Measurements from ENCODE around the gene CRKL.

Gene CRKL

DNA sequence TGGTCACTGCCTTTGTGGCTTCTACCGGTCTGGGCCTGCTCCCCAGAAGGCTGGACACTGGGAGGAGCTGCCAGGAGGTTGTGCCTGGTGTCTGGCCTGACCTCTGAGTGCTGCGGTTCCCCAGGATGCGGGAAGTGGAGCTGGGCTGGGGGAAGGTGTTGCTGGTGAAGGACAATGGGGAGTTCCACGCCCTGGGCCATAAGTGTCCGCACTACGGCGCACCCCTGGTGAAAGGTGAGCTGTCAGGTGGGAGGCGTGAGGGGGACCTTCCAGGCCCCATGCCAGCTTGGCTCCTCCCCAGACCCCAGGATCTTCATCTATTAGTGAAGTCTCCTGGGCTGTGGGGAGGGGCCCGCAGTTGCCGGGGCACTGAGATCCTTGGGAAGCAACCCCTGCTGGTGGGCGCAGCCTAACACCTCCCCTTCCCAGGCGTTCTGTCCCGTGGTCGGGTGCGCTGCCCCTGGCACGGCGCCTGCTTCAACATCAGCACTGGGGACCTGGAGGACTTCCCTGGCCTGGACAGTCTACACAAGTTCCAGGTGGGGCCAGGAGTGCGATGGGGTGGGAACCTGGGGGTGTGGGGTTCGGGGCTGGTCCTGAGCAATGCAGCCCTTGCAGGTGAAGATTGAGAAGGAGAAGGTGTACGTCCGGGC, 56.6 kb downstream of the CRKL start:
- ChIA-PET CTCF (interaction anchor here (2.7 kb wide), 1 partner anchor 10 kb away, joined by 9 read pairs; no protein-coding TSS in a partner anchor), POLR2A (no interaction called here)
- peaks cover 0 to 6% (median 0%) of the 10 kb centered on the region in 5 experiments for H3K9me3 ChIP-seq (ENCODE audit: control extremely low read depth in 1 of 5, control insufficient read depth in 4 of 5, insufficient read depth in 2 of 5, low read depth in 1 of 5, low read length in 4 of 5)
- H3K4me1 ChIP-seq (ENCODE audit: control extremely low read depth in 1 of 4, control insufficient read depth in 4 of 4, insufficient read depth in 4 of 4, low read length in 3 of 4): peaks cover 0 to 13% (median 5%) of the 10 kb centered on the region in 4 experiments
- no peaks in the 10 kb centered on the region for H3K27me3 ChIP-seq (replicated peaks in 2 of 5; ENCODE audit: control insufficient read depth in 4 of 5, insufficient read depth in 5 of 5, low read length in 4 of 5)
- H3K36me3 ChIP-seq (ENCODE audit: control insufficient read depth in 4 of 4, insufficient read depth in 4 of 4, low read length in 3 of 4): no peaks in the 10 kb centered on the region
- no peak for DNase-seq
- H3K27ac ChIP-seq (ENCODE audit: insufficient read depth in 1 of 2, low read depth in 1 of 2, low read length in 2 of 2, poor library complexity in 1 of 2, severe bottlenecking in 2 of 2): no peak overlapping the region
- no peak overlapping the region for H3K4me3 ChIP-seq (ENCODE audit: control insufficient read depth in 1 of 7, extremely low read depth in 1 of 7, insufficient read depth in 4 of 7, low read depth in 2 of 7, low read length in 6 of 7)
- WGBS (ENCODE audit: insufficient coverage): 95% methylated on average over 16 of the region's 21 CpGs

DNA sequence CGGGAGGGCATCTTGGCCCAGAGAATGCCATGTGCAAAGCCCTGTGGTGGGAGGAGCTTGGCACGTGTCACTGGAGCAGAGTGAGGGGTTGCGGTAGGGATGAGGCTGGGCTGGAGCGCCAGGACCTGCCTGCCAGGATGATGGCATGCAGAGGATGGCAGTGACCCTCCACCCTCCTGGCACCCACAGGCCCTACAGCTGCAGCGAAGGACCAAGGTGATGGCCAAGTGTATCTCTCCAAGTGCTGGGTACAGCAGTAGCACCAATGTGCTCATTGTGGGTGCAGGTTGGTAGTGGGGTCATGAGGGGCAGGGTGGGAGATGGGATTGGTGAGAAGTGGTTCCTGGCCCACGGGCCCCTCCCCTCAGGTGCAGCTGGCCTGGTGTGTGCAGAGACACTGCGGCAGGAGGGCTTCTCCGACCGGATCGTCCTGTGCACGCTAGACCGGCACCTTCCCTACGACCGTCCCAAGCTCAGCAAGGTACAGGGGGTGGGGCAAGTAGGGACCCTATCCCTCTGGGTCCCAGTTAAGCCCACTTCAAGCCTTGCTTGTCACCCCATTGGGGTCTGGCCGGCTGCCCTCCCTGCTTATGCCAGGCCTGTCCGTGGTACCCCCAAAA, 57.2 kb downstream of the CRKL start:
- H3K4me3 ChIP-seq (ENCODE audit: control insufficient read depth in 1 of 7, extremely low read depth in 1 of 7, insufficient read depth in 4 of 7, low read depth in 2 of 7, low read length in 6 of 7): no peak overlapping the region
- peaks cover 0 to 9% (median 6%) of the 10 kb centered on the region in 4 experiments for H3K4me1 ChIP-seq (ENCODE audit: control extremely low read depth in 1 of 4, control insufficient read depth in 4 of 4, insufficient read depth in 4 of 4, low read length in 3 of 4)
- ChIA-PET CTCF (no interaction called here), POLR2A (no interaction called here)
- H3K36me3 ChIP-seq (ENCODE audit: control insufficient read depth in 4 of 4, insufficient read depth in 4 of 4, low read length in 3 of 4): no peaks in the 10 kb centered on the region
- 94% methylated on average over 12 of the region's 16 CpGs for WGBS (ENCODE audit: insufficient coverage)
- DNase-seq: no peak
- H3K27ac ChIP-seq (ENCODE audit: insufficient read depth in 1 of 2, low read depth in 1 of 2, low read length in 2 of 2, poor library complexity in 1 of 2, severe bottlenecking in 2 of 2): no peak overlapping the region
- no peaks in the 10 kb centered on the region for H3K27me3 ChIP-seq (replicated peaks in 2 of 5; ENCODE audit: control insufficient read depth in 4 of 5, insufficient read depth in 5 of 5, low read length in 4 of 5)
- peaks cover 0 to 10% (median 0%) of the 10 kb centered on the region in 5 experiments for H3K9me3 ChIP-seq (ENCODE audit: control extremely low read depth in 1 of 5, control insufficient read depth in 4 of 5, insufficient read depth in 2 of 5, low read depth in 1 of 5, low read length in 4 of 5)

DNA sequence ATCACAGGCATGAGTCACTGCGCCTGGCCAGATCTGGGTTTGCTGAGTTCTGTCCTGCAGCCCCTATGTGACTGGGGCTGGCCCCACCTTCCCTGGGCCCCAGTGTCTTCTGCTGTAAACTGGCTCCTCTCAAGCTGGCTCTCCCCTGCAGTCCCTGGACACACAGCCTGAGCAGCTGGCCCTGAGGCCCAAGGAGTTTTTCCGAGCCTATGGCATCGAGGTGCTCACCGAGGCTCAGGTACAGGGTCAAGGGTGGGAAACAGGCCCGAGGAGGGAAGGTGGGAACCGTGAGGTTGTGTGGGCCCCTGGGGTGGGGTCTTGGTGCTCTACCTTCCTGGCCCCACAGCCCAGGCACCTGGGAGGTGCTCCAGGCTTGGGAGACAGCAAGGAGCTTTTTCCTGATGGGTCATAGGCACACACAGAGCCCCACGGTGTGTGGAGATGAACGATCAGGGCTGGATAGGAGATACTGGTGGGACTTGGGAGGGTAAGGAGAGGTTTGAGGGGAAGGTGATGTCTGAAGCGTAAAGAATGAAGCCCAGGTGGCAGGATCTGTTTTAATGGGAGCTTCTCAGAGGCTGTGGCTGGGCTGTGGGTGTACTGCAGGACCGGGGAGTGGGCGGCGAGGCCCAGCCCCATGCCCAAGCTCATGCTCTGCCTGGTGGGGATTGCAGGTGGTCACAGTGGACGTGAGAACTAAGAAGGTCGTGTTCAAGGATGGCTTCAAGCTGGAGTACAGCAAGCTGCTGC, 58.5 kb downstream of the CRKL start:
- CTCF ChIA-PET: interaction anchor here (1.1 kb wide), 1 partner anchor 13 kb away, joined by 5 read pairs; no protein-coding TSS in a partner anchor
- 94% methylated on average over 12 of the region's 14 CpGs for WGBS (ENCODE audit: insufficient coverage)
- H3K27ac ChIP-seq (ENCODE audit: insufficient read depth in 1 of 2, low read depth in 1 of 2, low read length in 2 of 2, poor library complexity in 1 of 2, severe bottlenecking in 2 of 2): no peak overlapping the region
- H3K9me3 ChIP-seq (ENCODE audit: control extremely low read depth in 1 of 5, control insufficient read depth in 4 of 5, insufficient read depth in 2 of 5, low read depth in 1 of 5, low read length in 4 of 5): peaks cover 0 to 10% (median 0%) of the 10 kb centered on the region in 5 experiments
- H3K36me3 ChIP-seq (ENCODE audit: control insufficient read depth in 4 of 4, insufficient read depth in 4 of 4, low read length in 3 of 4): no peaks in the 10 kb centered on the region
- POLR2A ChIA-PET: interaction anchor here (1.3 kb wide), 1 partner anchor 19 kb away, joined by 3 read pairs; no protein-coding TSS in a partner anchor
- no peak for DNase-seq
- H3K4me3 ChIP-seq (ENCODE audit: control insufficient read depth in 1 of 7, extremely low read depth in 1 of 7, insufficient read depth in 4 of 7, low read depth in 2 of 7, low read length in 6 of 7): no peak overlapping the region
- H3K27me3 ChIP-seq (replicated peaks in 2 of 5; ENCODE audit: control insufficient read depth in 4 of 5, insufficient read depth in 5 of 5, low read length in 4 of 5): no peaks in the 10 kb centered on the region
- H3K4me1 ChIP-seq (ENCODE audit: control extremely low read depth in 1 of 4, control insufficient read depth in 4 of 4, insufficient read depth in 4 of 4, low read length in 3 of 4): peaks cover 0 to 18% (median 13%) of the 10 kb centered on the region in 4 experiments

GRCh38 chr22:20976291-20976877, 59.2 kb downstream of the CRKL start:
- Histone ChIP-seq H3K36me3 (ENCODE audit: control insufficient read depth in 4 of 4, insufficient read depth in 4 of 4, low read length in 3 of 4) (no peaks in the 10 kb centered on the region), H3K27ac (ENCODE audit: insufficient read depth in 1 of 2, low read depth in 1 of 2, low read length in 2 of 2, poor library complexity in 1 of 2, severe bottlenecking in 2 of 2) (no peak overlapping the region), H3K4me1 (ENCODE audit: control extremely low read depth in 1 of 4, control insufficient read depth in 4 of 4, insufficient read depth in 4 of 4, low read length in 3 of 4) (peaks cover 3 to 25% (median 20%) of the 10 kb centered on the region in 4 experiments), H3K27me3 (replicated peaks in 2 of 5; ENCODE audit: control insufficient read depth in 4 of 5, insufficient read depth in 5 of 5, low read length in 4 of 5) (no peaks in the 10 kb centered on the region), H3K9me3 (ENCODE audit: control extremely low read depth in 1 of 5, control insufficient read depth in 4 of 5, insufficient read depth in 2 of 5, low read depth in 1 of 5, low read length in 4 of 5) (peaks cover 0 to 10% (median 0%) of the 10 kb centered on the region in 5 experiments), H3K4me3 (ENCODE audit: control insufficient read depth in 1 of 7, extremely low read depth in 1 of 7, insufficient read depth in 4 of 7, low read depth in 2 of 7, low read length in 6 of 7) (no peak overlapping the region)
- CTCF ChIA-PET: interaction anchor here (0.9 kb wide), 1 partner anchor 16 kb away, joined by 3 read pairs; no protein-coding TSS in a partner anchor
- POLR2A ChIA-PET: interaction anchor here (1.3 kb wide), 1 partner anchor 20 kb away, joined by 3 read pairs; no protein-coding TSS in a partner anchor
- 91% methylated on average over 21 of the region's 24 CpGs for WGBS (ENCODE audit: insufficient coverage)
- no peak for DNase-seq

DNA sequence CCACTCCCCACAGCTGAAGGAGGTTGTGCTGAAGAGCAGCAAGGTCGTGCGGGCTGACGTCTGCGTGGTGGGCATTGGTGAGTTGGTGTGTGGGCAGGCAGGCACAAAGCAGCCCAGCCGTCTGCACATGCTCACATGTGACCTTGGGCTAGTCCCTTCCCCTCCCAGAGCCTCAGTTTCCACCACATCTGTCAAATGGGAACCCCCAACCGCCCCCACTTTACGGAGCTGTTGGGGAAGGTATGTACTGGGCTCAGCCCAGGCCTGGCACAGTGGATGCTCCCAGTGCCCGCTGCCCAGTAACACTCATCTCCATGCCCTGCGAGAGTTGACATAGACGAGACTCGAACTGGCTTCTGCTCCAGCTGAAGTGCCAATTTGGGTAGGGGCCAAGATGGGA, 59.8 kb downstream of the CRKL start:
- no peak overlapping the region for H3K27ac ChIP-seq (ENCODE audit: insufficient read depth in 1 of 2, low read depth in 1 of 2, low read length in 2 of 2, poor library complexity in 1 of 2, severe bottlenecking in 2 of 2)
- CTCF ChIA-PET: interaction anchor here (0.9 kb wide), 1 partner anchor 17 kb away, joined by 3 read pairs; no protein-coding TSS in a partner anchor
- peaks cover 0 to 10% (median 0%) of the 10 kb centered on the region in 5 experiments for H3K9me3 ChIP-seq (ENCODE audit: control extremely low read depth in 1 of 5, control insufficient read depth in 4 of 5, insufficient read depth in 2 of 5, low read depth in 1 of 5, low read length in 4 of 5)
- H3K4me3 ChIP-seq (ENCODE audit: control insufficient read depth in 1 of 7, extremely low read depth in 1 of 7, insufficient read depth in 4 of 7, low read depth in 2 of 7, low read length in 6 of 7): no peak overlapping the region
- peaks cover 5 to 30% (median 23%) of the 10 kb centered on the region in 4 experiments for H3K4me1 ChIP-seq (ENCODE audit: control extremely low read depth in 1 of 4, control insufficient read depth in 4 of 4, insufficient read depth in 4 of 4, low read length in 3 of 4)
- DNase-seq: no peak
- H3K27me3 ChIP-seq (replicated peaks in 2 of 5; ENCODE audit: control insufficient read depth in 4 of 5, insufficient read depth in 5 of 5, low read length in 4 of 5): no peaks in the 10 kb centered on the region
- H3K36me3 ChIP-seq (ENCODE audit: control insufficient read depth in 4 of 4, insufficient read depth in 4 of 4, low read length in 3 of 4): no peaks in the 10 kb centered on the region
- POLR2A ChIA-PET: interaction anchor here (0.6 to 1.3 kb wide), 2 partner anchors 20 to 63 kb away, joined by 3 read pairs; no protein-coding TSS in a partner anchor
- WGBS (ENCODE audit: insufficient coverage): 97% methylated on average over 4 of the region's 11 CpGs

- CTCF ChIA-PET: no interaction called here
- DNase-seq: no peak
- Histone ChIP-seq H3K9me3 (ENCODE audit: control extremely low read depth in 1 of 5, control insufficient read depth in 4 of 5, insufficient read depth in 2 of 5, low read depth in 1 of 5, low read length in 4 of 5) (peaks cover 0 to 10% (median 0%) of the 10 kb centered on the region in 5 experiments), H3K4me3 (ENCODE audit: control insufficient read depth in 1 of 7, extremely low read depth in 1 of 7, insufficient read depth in 4 of 7, low read depth in 2 of 7, low read length in 6 of 7) (no peak overlapping the region), H3K27me3 (replicated peaks in 2 of 5; ENCODE audit: control insufficient read depth in 4 of 5, insufficient read depth in 5 of 5, low read length in 4 of 5) (no peaks in the 10 kb centered on the region), H3K27ac (ENCODE audit: insufficient read depth in 1 of 2, low read depth in 1 of 2, low read length in 2 of 2, poor library complexity in 1 of 2, severe bottlenecking in 2 of 2) (no peak overlapping the region), H3K4me1 (ENCODE audit: control extremely low read depth in 1 of 4, control insufficient read depth in 4 of 4, insufficient read depth in 4 of 4, low read length in 3 of 4) (peaks cover 5 to 33% (median 24%) of the 10 kb centered on the region in 4 experiments), H3K36me3 (ENCODE audit: control insufficient read depth in 4 of 4, insufficient read depth in 4 of 4, low read length in 3 of 4) (no peaks in the 10 kb centered on the region)
- 96% methylated on average over 12 of the region's 17 CpGs for WGBS (ENCODE audit: insufficient coverage)
- POLR2A ChIA-PET: interaction anchor here (0.6 kb wide), 1 partner anchor 62 kb away, joined by 3 read pairs; no protein-coding TSS in a partner anchor
Measured at GRCh38 chr22:20977516-20978170, 60.4 kb downstream of the CRKL start.

Measured in common myeloid progenitor, CD34-positive (primary cell).